SU-DHL-6 (cell line): Measurements from ENCODE around the gene RPS27A.
"Not testable (repeated sequence)": the region's sequence is repeated elsewhere in the genome, so short reads cannot be mapped to it uniquely, and the experiment has no call there.

Experiments
- H2AFZ ChIP-seq: fragments of 200-600 bp; sonication (generic); 2 replicates; pipeline ENCODE4 v1.6.1; 2014; ENCODE audit warnings: low read depth, mild to moderate bottlenecking, moderate library complexity, mixed read lengths, antibody characterized with exemption, low read length; ENCODE audit not compliant: severe bottlenecking
- H3F3A ChIP-seq: fragments of 200-600 bp; shearing (Covaris generic); 2 replicates; pipeline ENCODE4 v1.6.0; 2016; ENCODE audit warnings: antibody characterized with exemption, mild to moderate bottlenecking; ENCODE audit not compliant: insufficient read depth
- H3K27ac ChIP-seq: fragments of 200-600 bp; sonication (generic); 2 replicates; pipeline ENCODE4 v1.5.1; 2016; ENCODE audit warnings: low read depth, mild to moderate bottlenecking, low read length, moderate library complexity, mixed read lengths
- H3K27me3 ChIP-seq: fragments of 200-600 bp; sonication (generic), shearing (Covaris generic); 2 replicates; pipeline ENCODE4 v1.6.0; 2014; ENCODE audit warnings: mild to moderate bottlenecking, low read length
- H3K36me3 ChIP-seq: fragments of 200-600 bp; sonication (generic); 2 replicates; pipeline ENCODE4 v1.6.1; 2014; ENCODE audit warnings: mild to moderate bottlenecking, low read length, mixed read lengths
- H3K4me2 ChIP-seq: fragments of 300-600, 200-600 bp; shearing (Covaris generic), sonication (generic); 2 replicates; pipeline ENCODE4 v1.6.0; 2014; ENCODE audit warnings: low read length, low read depth, mild to moderate bottlenecking; ENCODE audit not compliant: poor library complexity, severe bottlenecking
- H3K4me3 ChIP-seq: fragments of 200-600 bp; sonication (generic); 2 replicates; pipeline ENCODE4 v1.5.1; 2014; ENCODE audit warnings: antibody characterized with exemption, low read length, mild to moderate bottlenecking, mixed read lengths; ENCODE audit not compliant: insufficient read depth, poor library complexity, severe bottlenecking
- H3K79me2 ChIP-seq: fragments of 200-600 bp; sonication (generic); 2 replicates; pipeline ENCODE4 v1.6.1; 2014; ENCODE audit warnings: mild to moderate bottlenecking, low read length, moderate library complexity; ENCODE audit not compliant: insufficient read depth
- H3K9ac ChIP-seq: fragments of 200-600 bp; sonication (generic); 2 replicates; pipeline ENCODE4 v1.7.0; 2014; ENCODE audit warnings: mild to moderate bottlenecking, low read length
- H3K9me2 ChIP-seq: fragments of 200-600 bp; sonication (generic); replicated peaks from 2 replicates; pipeline ENCODE4 v1.6.1; 2014; ENCODE audit warnings: low read length; ENCODE audit not compliant: insufficient read depth
- H3K9me3 ChIP-seq: fragments of 200-600 bp; sonication (generic); 2 replicates; pipeline ENCODE4 v1.6.1; 2014; ENCODE audit warnings: low read length, mixed read lengths; ENCODE audit not compliant: insufficient read depth
- H4K20me1 ChIP-seq: fragments of 200-600 bp; sonication (generic); 2 replicates; pipeline ENCODE4 v1.6.1; 2014; ENCODE audit warnings: low read depth, mild to moderate bottlenecking, antibody characterized with exemption, low read length, moderate library complexity, mixed read lengths
- CTCF ChIP-seq: fragments of 200-600 bp; sonication (generic); IDR thresholded peaks from one replicate; pipeline ENCODE4 v1.5.1; 2017; ENCODE audit warnings: antibody characterized with exemption, mild to moderate bottlenecking, low read length, moderate library complexity; ENCODE audit not compliant: insufficient read depth, poor library complexity, severe bottlenecking
- EZH2phosphoT487 ChIP-seq: fragments of 200-600 bp; sonication (generic), shearing (Covaris generic); conservative IDR thresholded peaks from 2 replicates; pipeline ENCODE4 v1.6.1; 2018; ENCODE audit warnings: mild to moderate bottlenecking, antibody characterized with exemption, low read length, moderate library complexity, mixed read lengths

The RPS27A gene

GRCh38 chr2:55252832-55253231 is 20.3 kb downstream of the RPS27A start:
- no peak overlapping the region for H2AFZ ChIP-seq
- no peaks in the 10 kb centered on the region for H3K27me3 ChIP-seq
- TF ChIP-seq EZH2phosphoT487 (no peak), CTCF (no peak)
- no peaks in the 10 kb centered on the region; the same call in 1 of the 2 replicates for H3F3A ChIP-seq
- H4K20me1 ChIP-seq, result no peaks in the 10 kb centered on the region
- H3K79me2 ChIP-seq, result no peaks in the 10 kb centered on the region
- H3K9me2 ChIP-seq, result no peaks in the 10 kb centered on the region
- no peaks in the 10 kb centered on the region for H3K9me3 ChIP-seq
- H3K4me3 ChIP-seq, result no peak overlapping the region
- H3K27ac ChIP-seq, result no peak overlapping the region
- peaks cover 29% of the 10 kb centered on the region; the same call in 1 of the 2 replicates for H3K36me3 ChIP-seq
- no peak overlapping the region for H3K4me2 ChIP-seq
- no peak overlapping the region for H3K9ac ChIP-seq

GRCh38 chr2:55259586-55259985 is 27.1 kb downstream of the RPS27A start:
- H3K4me2 ChIP-seq, H2AFZ ChIP-seq, H3K9ac ChIP-seq, H3K27ac ChIP-seq, H3F3A ChIP-seq, H3K4me3 ChIP-seq, H3K9me3 ChIP-seq, H3K9me2 ChIP-seq, H3K79me2 ChIP-seq, H4K20me1 ChIP-seq, H3K27me3 ChIP-seq: not testable (repeated sequence)
- peaks cover 21% of the 10 kb centered on the region; the same call in 1 of the 2 replicates for H3K36me3 ChIP-seq

GRCh38 chr2:55268288-55268906 is 35.9 kb downstream of the RPS27A start:
- peak overlapping the region; percentile 80 for H2AFZ ChIP-seq
- H3K9me3 ChIP-seq, result no peaks in the 10 kb centered on the region
- peak overlapping the region; percentile 79 for H3K4me3 ChIP-seq
- peaks cover 4% of the 10 kb centered on the region; the same call in 1 of the 2 replicates for H3K36me3 ChIP-seq
- no peaks in the 10 kb centered on the region for H3K27me3 ChIP-seq
- no peaks in the 10 kb centered on the region for H4K20me1 ChIP-seq
- TF ChIP-seq CTCF (no peak), EZH2phosphoT487 (no peak)
- peak overlapping the region; percentile 92 for H3K9ac ChIP-seq
- H3F3A ChIP-seq, result peaks cover 21% of the 10 kb centered on the region
- H3K79me2 ChIP-seq, result peaks cover 16% of the 10 kb centered on the region
- peak overlapping the region; percentile 98 for H3K4me2 ChIP-seq
- peak overlapping the region; percentile 47 for H3K27ac ChIP-seq
- H3K9me2 ChIP-seq, result no peaks in the 10 kb centered on the region

- peak within 1 kb of the TSS; percentile 47 for H3K27ac ChIP-seq
- H3K36me3 ChIP-seq, result peaks cover 4% of the 10 kb centered on the region; the same call in 1 of the 2 replicates
- peaks cover 16% of the 10 kb centered on the region for H3F3A ChIP-seq
- TF ChIP-seq EZH2phosphoT487 (no peak), CTCF (no peak)
- H3K4me2 ChIP-seq, result peak within 1 kb of the TSS; percentile 98
- H3K27me3 ChIP-seq, result no peaks in the 10 kb centered on the region
- peaks cover 16% of the 10 kb centered on the region for H3K79me2 ChIP-seq
- H3K4me3 ChIP-seq, result peak within 1 kb of the TSS; percentile 79
- H3K9me2 ChIP-seq, result no peaks in the 10 kb centered on the region
- H4K20me1 ChIP-seq, result no peaks in the 10 kb centered on the region
- peak within 1 kb of the TSS; percentile 92 for H3K9ac ChIP-seq
- H2AFZ ChIP-seq, result peak within 1 kb of the TSS; percentile 80
- no peaks in the 10 kb centered on the region for H3K9me3 ChIP-seq
Measured at GRCh38 chr2:55268907-55269644, 36.6 kb downstream of the RPS27A start, which contains the start of gene MTIF2. TSS of gene MTIF2 (minus strand) at chr2:55269231. CDS start at chr2:55263858, 5,373 bp downstream.
